T-helper 22 cell (primary cell): ENCODE measurements around the gene OR10V1.
A peak's percentile ranks its signal among the peaks of the same experiment; 100 is the strongest.
"Not testable (repeated sequence)": the region's sequence is repeated elsewhere in the genome, so short reads cannot be mapped to it uniquely, and the experiment has no call there.

Experiments
- DNase-seq: peaks from one replicate; pipeline ENCODE4 v3.0.0-alpha.2; 2020; ENCODE audit warnings: low read depth

The OR10V1 gene

GRCh38 chr11:59710136-59710847 is 3.4 kb downstream of the OR10V1 start:
- DNase-seq: no peak

- no peak for DNase-seq
Observed at GRCh38 chr11:59708537-59708936, 5.1 kb downstream of the OR10V1 start.

- no peak for DNase-seq
Observed at GRCh38 chr11:59707371-59707770, 6.3 kb downstream of the OR10V1 start.

GRCh38 chr11:59706518-59707285 is 6.9 kb downstream of the OR10V1 start:
- DNase-seq: no peak

GRCh38 chr11:59705294-59705693 is 8.4 kb downstream of the OR10V1 start:
- no peak for DNase-seq

- not testable (repeated sequence) for DNase-seq
Observed at GRCh38 chr11:59703515-59703914, 10.1 kb downstream of the OR10V1 start.

- not testable (repeated sequence) for DNase-seq
Observed at GRCh38 chr11:59700157-59700556, 13.5 kb downstream of the OR10V1 start.

- no peak for DNase-seq
Observed at GRCh38 chr11:59698506-59698905, 15.1 kb downstream of the OR10V1 start.

- no peak for DNase-seq
Observed at GRCh38 chr11:59692915-59693314, 20.7 kb downstream of the OR10V1 start.

GRCh38 chr11:59691156-59691555 is 22.5 kb downstream of the OR10V1 start:
- DNase-seq: no peak

GRCh38 chr11:59689015-59689414 is 24.6 kb downstream of the OR10V1 start:
- DNase-seq: no peak

- not testable (repeated sequence) for DNase-seq
Observed at GRCh38 chr11:59681260-59681725, 32.4 kb downstream of the OR10V1 start.

- peak; percentile 7 for DNase-seq
Observed at GRCh38 chr11:59680287-59681154, 33.1 kb downstream of the OR10V1 start.

GRCh38 chr11:59679347-59679746 is 34.3 kb downstream of the OR10V1 start:
- DNase-seq: no peak

GRCh38 chr11:59678813-59679165 is 34.9 kb downstream of the OR10V1 start:
- DNase-seq: no peak

GRCh38 chr11:59678118-59678812 is 35.4 kb downstream of the OR10V1 start:
- DNase-seq: no peak

- no peak for DNase-seq
Observed at GRCh38 chr11:59676205-59676604, 37.4 kb downstream of the OR10V1 start.

- no peak for DNase-seq
Observed at GRCh38 chr11:59674291-59674690, 39.4 kb downstream of the OR10V1 start.

GRCh38 chr11:59673291-59673690 is 40.4 kb downstream of the OR10V1 start:
- DNase-seq: no peak

- DNase-seq: no peak
Observed at GRCh38 chr11:59671471-59671870, 42.2 kb downstream of the OR10V1 start.

GRCh38 chr11:59669611-59670009 is 44.0 kb downstream of the OR10V1 start:
- no peak for DNase-seq
